Kasumi-1 (cell line): Measurements from ENCODE around the gene PACS2.

Source experiments
- DNase-seq, 2 experiments: peaks; one replicate each; lab custom pipeline; 2025; lab: John Stamatoyannopoulos, UW

PACS2 gene

GRCh38 chr14:105421723-105422615 is 107.4 kb downstream of the PACS2 start:
- no peak for DNase-seq

- DNase-seq = no peak
These were observed 108.3 kb downstream of the PACS2 start for GRCh38 chr14:105422695-105423487.

- no peak for DNase-seq
These were observed 109.1 kb downstream of the PACS2 start for GRCh38 chr14:105423488-105424195.

GRCh38 chr14:105424861-105425260 is 110.3 kb downstream of the PACS2 start:
- DNase-seq = no peak

- no peak for DNase-seq
These were observed 111.3 kb downstream of the PACS2 start for GRCh38 chr14:105425823-105426247.

- DNase-seq = no peak
These were observed 112.0 kb downstream of the PACS2 start for GRCh38 chr14:105426416-105427130.

GRCh38 chr14:105427412-105427811 is 112.9 kb downstream of the PACS2 start:
- no peak for DNase-seq

GRCh38 chr14:105427936-105428485 is 113.5 kb downstream of the PACS2 start:
- DNase-seq = no peak

GRCh38 chr14:105430042-105430441 is 115.5 kb downstream of the PACS2 start:
- no peak for DNase-seq

GRCh38 chr14:105430565-105430964 is 116.0 kb downstream of the PACS2 start:
- DNase-seq = no peak

GRCh38 chr14:105431256-105431655 is 116.7 kb downstream of the PACS2 start:
- no peak for DNase-seq

- no peak for DNase-seq
These were observed 118.1 kb downstream of the PACS2 start for GRCh38 chr14:105432657-105433056.

GRCh38 chr14:105433161-105433605 is 118.6 kb downstream of the PACS2 start:
- DNase-seq = no peak

- DNase-seq = no peak
These were observed 121.9 kb downstream of the PACS2 start for GRCh38 chr14:105436402-105436801.

- no peak for DNase-seq
These were observed 122.6 kb downstream of the PACS2 start for GRCh38 chr14:105436891-105437722.

- DNase-seq = no peak
These were observed 123.4 kb downstream of the PACS2 start for GRCh38 chr14:105437723-105438500.

GRCh38 chr14:105439179-105439578 is 124.6 kb downstream of the PACS2 start:
- no peak for DNase-seq

- no peak for DNase-seq
These were observed 125.4 kb downstream of the PACS2 start for GRCh38 chr14:105439710-105440553.

GRCh38 chr14:105440554-105440900 is 126.0 kb downstream of the PACS2 start:
- no peak for DNase-seq
